RWPE1 (cell line): ENCODE measurements around the gene MICALL1.

Source experiments
- CTCF ChIA-PET: fragments of 350-600 bp; sonication (Branson Sonifier 250); formaldehyde crosslinking; extraction: SDS; loops from one replicate; lab custom pipeline; 2021; lab: Yijun Ruan, JAX
- POLR2A ChIA-PET: fragments of 400-600 bp; formaldehyde crosslinking; extraction: SDS; loops from one replicate; lab custom pipeline; 2020; ENCODE audit warnings: antibody characterized with exemption; ENCODE audit not compliant: low non-redundant PET; lab: Yijun Ruan, JAX
- DNase-seq: peaks from one replicate; pipeline ENCODE4 v3.0.0; 2012; ENCODE audit warnings: low spot score
- H3K27ac ChIP-seq: fragments of 450-650 bp; 2 replicates; pipeline ENCODE4 v1.5.1; 2017
- TF ChIP-seq, protein P1 (sequence below): fragments of 450-650 bp; conservative IDR thresholded peaks from 2 replicates; pipeline ENCODE4 v1.5.1; 2017; ENCODE audit warnings: low read depth, mild to moderate bottlenecking

MICALL1 gene

DNA sequence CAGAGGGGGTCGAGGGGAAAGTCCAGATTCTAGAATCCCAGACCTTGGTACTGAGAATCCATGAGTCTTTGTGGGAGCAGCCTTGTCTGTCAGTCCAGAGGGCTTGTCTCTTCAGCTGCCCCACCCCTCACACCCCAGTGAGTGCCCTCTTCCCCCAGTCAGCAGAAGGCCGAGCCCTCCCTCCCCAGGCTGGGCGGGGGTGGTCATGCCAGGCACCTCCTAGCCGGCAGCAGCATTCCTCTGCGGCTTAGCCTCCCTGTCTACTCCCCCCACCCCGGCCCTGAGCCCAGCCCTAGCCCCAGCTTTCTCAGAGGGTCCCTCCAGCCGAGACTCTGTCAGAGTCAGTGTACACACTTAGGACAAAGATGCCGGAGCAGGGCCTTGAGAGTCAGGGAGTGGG is 73.7 kb downstream of the MICALL1 start:
- H3K27ac ChIP-seq = no peak overlapping the region; the same call in 1 of the 2 replicates
- TF ChIP-seq, protein P1, sequence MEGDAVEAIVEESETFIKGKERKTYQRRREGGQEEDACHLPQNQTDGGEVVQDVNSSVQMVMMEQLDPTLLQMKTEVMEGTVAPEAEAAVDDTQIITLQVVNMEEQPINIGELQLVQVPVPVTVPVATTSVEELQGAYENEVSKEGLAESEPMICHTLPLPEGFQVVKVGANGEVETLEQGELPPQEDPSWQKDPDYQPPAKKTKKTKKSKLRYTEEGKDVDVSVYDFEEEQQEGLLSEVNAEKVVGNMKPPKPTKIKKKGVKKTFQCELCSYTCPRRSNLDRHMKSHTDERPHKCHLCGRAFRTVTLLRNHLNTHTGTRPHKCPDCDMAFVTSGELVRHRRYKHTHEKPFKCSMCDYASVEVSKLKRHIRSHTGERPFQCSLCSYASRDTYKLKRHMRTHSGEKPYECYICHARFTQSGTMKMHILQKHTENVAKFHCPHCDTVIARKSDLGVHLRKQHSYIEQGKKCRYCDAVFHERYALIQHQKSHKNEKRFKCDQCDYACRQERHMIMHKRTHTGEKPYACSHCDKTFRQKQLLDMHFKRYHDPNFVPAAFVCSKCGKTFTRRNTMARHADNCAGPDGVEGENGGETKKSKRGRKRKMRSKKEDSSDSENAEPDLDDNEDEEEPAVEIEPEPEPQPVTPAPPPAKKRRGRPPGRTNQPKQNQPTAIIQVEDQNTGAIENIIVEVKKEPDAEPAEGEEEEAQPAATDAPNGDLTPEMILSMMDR = no peak
- ChIA-PET POLR2A (no interaction called here), CTCF (interaction anchor here (0.6 kb wide), 1 partner anchor 245 kb away, joined by 5 read pairs; no protein-coding TSS in a partner anchor)
- DNase-seq = no peak

DNA sequence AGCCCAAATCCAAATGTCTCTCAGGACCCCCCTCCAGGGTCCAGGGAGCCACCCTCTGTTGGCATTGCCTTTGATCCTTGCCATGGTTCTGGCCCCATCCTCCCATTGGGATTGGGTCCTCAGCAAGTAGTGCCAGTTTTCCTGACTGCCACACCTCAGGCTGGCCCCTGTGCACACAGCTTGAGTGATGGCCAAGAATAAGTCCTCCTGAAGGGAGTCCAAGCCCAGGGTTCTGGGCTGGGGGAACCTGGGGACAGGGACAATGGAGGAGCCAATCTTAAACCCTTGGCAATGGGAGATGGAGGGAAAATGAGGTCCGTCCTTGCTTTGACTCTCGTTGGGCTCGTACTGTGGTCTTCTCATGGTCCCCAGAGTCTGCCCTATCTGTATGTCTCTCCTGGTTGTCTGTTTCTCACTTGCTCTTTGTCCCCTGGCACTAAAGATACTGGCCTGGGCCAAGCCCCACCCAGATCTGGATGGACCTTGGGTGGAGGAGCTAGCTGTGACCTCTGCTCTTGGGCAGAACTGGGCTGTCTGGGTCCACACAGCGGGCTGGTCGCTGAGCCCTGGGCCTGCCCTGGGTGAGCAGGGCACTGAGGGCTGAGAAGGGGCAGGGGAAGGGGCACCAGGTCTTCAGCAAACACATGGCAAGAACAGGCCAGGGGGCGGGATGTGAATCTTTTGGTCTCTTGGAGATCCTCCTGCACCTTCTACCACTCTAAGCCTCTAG is 75.3 kb downstream of the MICALL1 start:
- no peak for DNase-seq
- CTCF ChIA-PET = no interaction called here
- TF ChIP-seq, protein P1 = no peak
- no peak overlapping the region for H3K27ac ChIP-seq
- POLR2A ChIA-PET = no interaction called here

DNA sequence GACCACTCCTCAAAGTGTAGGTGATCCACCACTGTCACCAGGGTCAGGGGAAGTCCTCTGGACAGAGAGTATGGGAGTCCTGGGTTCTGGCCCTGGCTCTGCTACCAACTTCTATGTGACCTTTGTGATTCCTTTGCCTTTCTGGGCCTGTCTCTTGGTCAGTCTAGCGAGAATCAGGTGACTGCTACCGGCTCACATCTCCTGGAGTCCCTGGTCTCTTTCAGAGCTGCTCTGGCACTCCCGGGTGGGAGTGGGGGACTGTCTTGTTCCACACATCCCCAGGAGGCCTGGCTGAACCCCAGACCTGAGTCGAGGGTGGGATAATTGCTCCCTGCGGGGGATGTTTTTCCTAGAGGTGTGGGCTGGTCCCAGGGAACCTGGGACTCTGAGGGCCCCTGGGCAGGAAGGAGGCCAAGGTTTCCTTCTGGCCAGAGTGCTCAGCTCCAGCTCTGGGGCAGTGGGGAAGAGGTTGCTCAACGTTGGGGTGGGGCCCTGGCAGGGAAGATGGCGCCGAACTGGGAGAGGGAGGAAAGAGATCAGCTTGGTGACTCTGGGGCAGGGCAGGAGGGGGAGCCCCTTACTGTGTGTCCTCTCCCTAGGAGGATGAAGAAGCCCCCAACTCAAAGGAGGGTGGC is 76.2 kb downstream of the MICALL1 start:
- POLR2A ChIA-PET = no interaction called here
- DNase-seq = no peak
- peak overlapping the region; percentile 7; the same call in 1 of the 2 replicates for H3K27ac ChIP-seq
- CTCF ChIA-PET = no interaction called here
- TF ChIP-seq, protein P1 = no peak

DNA sequence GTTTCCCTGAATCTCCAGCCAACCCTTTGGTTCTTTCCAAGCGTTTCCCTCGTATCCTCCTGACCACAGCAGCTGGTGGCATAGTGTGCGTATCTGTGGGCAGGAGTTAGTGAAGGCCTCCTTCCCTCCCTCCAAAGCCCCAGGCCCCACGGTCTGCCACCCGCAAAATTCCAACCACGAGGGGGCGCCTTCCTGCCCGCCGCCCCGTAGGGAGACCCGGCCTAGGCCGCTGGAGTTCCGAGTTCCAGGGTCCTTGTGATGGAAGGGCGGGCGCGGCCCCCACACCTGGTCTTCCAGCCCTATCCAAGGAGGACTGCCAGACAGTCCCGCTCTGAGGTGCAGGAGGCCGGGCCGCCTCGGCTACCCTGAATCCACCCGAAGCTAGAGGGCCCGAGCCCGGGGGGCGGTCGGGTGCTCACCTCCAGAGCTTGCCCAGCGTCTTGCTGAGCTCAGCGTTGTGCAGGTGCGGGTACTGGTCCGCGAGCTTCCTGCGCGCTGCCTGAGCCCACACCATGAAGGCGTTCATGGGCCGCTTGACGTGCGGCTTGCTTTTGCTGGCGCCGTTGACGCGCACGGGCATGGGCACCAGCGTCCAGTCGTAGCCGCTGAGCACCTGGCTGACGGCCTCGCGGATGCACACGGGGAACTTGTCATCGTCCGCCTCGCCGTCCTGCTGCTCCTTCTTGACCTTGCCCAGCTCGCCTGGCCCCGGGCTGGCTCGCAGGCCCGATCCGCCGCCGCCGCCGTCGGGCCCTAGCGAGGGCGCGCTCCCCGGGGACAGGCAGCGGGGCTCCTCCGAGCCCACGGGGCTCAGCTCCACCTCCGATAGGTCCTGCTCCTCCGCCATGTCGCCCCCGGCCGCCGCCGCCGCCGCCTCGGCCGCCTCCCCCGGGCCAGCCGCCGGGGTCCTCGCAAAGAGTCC is 77.1 kb downstream of the MICALL1 start:
- H3K27ac ChIP-seq = no peak overlapping the region
- ChIA-PET POLR2A (no interaction called here), CTCF (interaction anchor here (0.6 kb wide), 1 partner anchor 55 kb away, joined by 3 read pairs; no protein-coding TSS in a partner anchor)
- no peak for DNase-seq
- TF ChIP-seq, protein P1 = no peak

DNA sequence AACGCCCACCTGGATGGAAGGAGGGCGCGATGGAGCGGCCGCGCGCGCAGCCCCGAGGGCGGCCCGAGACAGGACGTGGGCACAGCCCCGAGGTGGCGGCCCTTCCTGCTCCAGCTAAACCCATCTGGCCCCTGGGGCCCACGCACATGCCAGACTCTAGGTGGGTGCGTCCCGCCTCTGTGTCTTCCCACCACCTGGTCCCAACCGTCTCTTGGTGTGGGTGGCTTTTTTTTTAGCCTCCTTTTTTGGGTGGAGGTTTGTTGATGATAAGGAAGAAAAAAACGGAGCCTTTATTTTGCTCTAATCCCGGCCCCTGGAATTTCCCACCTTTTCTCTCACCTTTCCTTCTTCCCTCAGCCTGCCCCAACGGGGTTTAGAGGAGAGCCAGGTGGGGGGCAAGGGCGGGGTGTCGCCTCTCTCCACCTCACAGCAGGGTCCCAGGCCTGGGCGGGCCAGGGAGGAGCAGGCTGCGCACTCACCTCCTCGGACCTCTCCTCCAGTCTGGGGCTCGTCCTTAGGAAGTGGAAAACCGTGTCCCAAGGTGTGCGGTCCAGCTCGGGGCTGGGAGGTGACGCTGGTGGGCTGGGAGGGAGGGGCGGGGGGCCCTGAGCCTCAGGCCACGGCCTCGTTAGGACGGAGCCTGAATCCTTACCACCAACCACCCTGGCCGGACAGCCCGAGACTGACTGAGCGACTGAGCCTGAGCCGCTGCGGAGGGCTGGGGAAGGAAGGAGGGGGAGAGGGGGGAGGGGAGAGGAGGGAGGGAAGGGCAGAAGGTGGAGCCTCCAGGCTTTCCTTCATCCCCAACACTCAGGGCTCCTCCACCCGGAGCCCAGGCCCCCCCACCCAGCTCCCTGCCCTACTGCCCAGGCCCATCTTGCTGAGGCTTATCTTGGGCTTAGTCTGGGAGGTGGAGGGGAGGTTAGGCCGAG is 78.0 kb downstream of the MICALL1 start, which contains the start of gene SOX10:
Gene SOX10, minus strand, starts transcription at position 696 of the 932 bp plus-strand sequence. CDS start 771 bp downstream, outside the sequence.
- CTCF ChIA-PET = no interaction called here
- POLR2A ChIA-PET = no interaction called here
- TF ChIP-seq, protein P1 = no peak

More for the DNA sequence above, 78.0 kb downstream of the MICALL1 start, which contains the start of gene SOX10:
- no peak for DNase-seq
- no peak within 1 kb of the TSS for H3K27ac ChIP-seq
